Measurements from ENCODE around the gene PHKB.
"Not testable (repeated sequence)": the region's sequence is repeated elsewhere in the genome, so short reads cannot be mapped to it uniquely, and the experiment has no call there.

Gene PHKB

GRCh38 chr16:47460711-47461597, at the start of gene PHKB, which contains the start of gene ITFG1:
PHKB (plus strand) TSS chr16:47461331; CDS start chr16:47461351, 20 bp downstream.
ITFG1 (minus strand) TSS chr16:47461063; CDS start chr16:47461045, 18 bp downstream.
- DNase-seq, result no peak

- no peak for DNase-seq
Observed at GRCh38 chr16:47413041-47413440, 48.1 kb upstream of the PHKB start.

GRCh38 chr16:47416869-47417268, 44.3 kb upstream of the PHKB start:
- DNase-seq, result no peak

GRCh38 chr16:47424846-47425245, 36.3 kb upstream of the PHKB start:
- no peak for DNase-seq

GRCh38 chr16:47426806-47427205, 34.3 kb upstream of the PHKB start:
- DNase-seq, result no peak

- DNase-seq, result no peak
Observed at GRCh38 chr16:47431960-47432359, 29.2 kb upstream of the PHKB start.

GRCh38 chr16:47434274-47434673, 26.9 kb upstream of the PHKB start:
- DNase-seq, result not testable (repeated sequence)

GRCh38 chr16:47440066-47440465, 21.1 kb upstream of the PHKB start:
- not testable (repeated sequence) for DNase-seq

GRCh38 chr16:47442884-47443283, 18.2 kb upstream of the PHKB start:
- DNase-seq, result not testable (repeated sequence)

GRCh38 chr16:47446431-47446830, 14.7 kb upstream of the PHKB start:
- DNase-seq, result no peak

GRCh38 chr16:47448830-47449575, 12.1 kb upstream of the PHKB start:
- no peak for DNase-seq

- DNase-seq, result no peak
Observed at GRCh38 chr16:47449788-47450187, 11.3 kb upstream of the PHKB start.

GRCh38 chr16:47458331-47458730, 2.8 kb upstream of the PHKB start:
- DNase-seq, result no peak

- DNase-seq, result no peak
Observed at GRCh38 chr16:47459603-47460002, 1.5 kb upstream of the PHKB start.

GRCh38 chr16:47460359-47460710, 796 bp upstream of the PHKB start:
- DNase-seq, result no peak

- no peak for DNase-seq
Observed at GRCh38 chr16:47461598-47462266, 601 bp downstream of the PHKB start.

- no peak for DNase-seq
Observed at GRCh38 chr16:47463771-47464624, 2.9 kb downstream of the PHKB start.

GRCh38 chr16:47465919-47466630, 4.9 kb downstream of the PHKB start:
- no peak for DNase-seq

- no peak for DNase-seq
Observed at GRCh38 chr16:47467501-47467900, 6.4 kb downstream of the PHKB start.

GRCh38 chr16:47468070-47468689, 7.0 kb downstream of the PHKB start:
- not testable (repeated sequence) for DNase-seq

- DNase-seq, result no peak
Observed at GRCh38 chr16:47469227-47469626, 8.1 kb downstream of the PHKB start.

Data from SIG-M5 (cell line).